Measurements from ENCODE around the gene ZNF80. TPM values are rescaled to one million over a fixed set of nuclear protein-coding genes. Genes with fewer than 3 reads are reported as not detected.

The ZNF80 gene
- total RNA-seq, 1 donor from 2014 or later = not detected

DNA sequence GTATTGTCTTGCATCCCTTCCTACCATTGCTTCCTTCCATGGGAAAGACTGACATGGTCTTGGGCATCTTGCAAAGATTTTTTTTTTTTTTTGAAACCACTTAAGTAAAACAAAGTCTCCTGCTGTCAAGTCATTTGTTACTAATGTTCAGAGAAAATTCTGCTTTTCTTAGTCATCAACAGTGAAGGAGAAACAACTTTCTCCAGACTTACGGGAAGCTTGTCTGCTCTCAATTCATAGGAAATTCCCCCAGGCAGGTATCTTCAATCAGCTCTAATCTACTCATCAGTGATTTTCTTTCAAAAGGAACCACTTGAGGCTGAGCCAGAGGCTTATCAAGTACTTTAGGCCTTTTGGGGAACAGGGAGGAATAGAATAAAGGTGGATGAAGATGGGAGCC is 42.6 kb downstream of the ZNF80 start:
- H3K27ac Mint-ChIP-seq (ENCODE audit: unreplicated experiment) = no peak overlapping the region
- no peaks in the 10 kb centered on the region for H3K36me3 Mint-ChIP-seq (ENCODE audit: unreplicated experiment)
- no peaks in the 10 kb centered on the region for H3K4me1 Mint-ChIP-seq (ENCODE audit: low read depth, unreplicated experiment)
- no peak for DNase-seq
- no peak for TF ChIP-seq CTCF (IDR thresholded peaks at IDR 0.05; ENCODE audit: partially characterized antibody, unreplicated experiment)
- H3K9me3 Mint-ChIP-seq (ENCODE audit: unreplicated experiment) = peaks cover 1% of the 10 kb centered on the region
- no peaks in the 10 kb centered on the region for H3K27me3 Mint-ChIP-seq (ENCODE audit: unreplicated experiment)
- no peak overlapping the region for H3K4me3 Mint-ChIP-seq (ENCODE audit: unreplicated experiment)

DNA sequence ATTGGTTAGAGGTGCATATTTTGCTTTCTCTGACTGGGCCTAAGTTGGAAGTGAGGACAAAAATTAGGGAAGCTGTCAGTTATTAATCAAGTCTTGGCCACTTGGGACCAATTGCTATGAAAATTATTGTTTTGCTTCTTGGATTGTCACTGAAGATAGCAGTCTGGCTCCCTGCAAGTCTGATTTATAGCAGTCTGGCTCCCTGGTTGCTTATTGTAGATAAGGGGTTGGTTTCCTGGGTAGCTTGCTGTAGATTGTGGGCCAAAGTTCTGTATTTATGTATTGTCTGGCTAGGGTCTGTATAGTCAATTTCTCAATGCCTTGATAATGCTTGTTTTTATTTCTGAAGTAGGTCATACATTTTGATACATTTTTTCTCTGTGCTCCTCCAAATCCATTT is 45.2 kb downstream of the ZNF80 start:
- Mint-ChIP-seq H3K9me3 (ENCODE audit: unreplicated experiment) (no peaks in the 10 kb centered on the region), H3K27me3 (ENCODE audit: unreplicated experiment) (no peaks in the 10 kb centered on the region), H3K27ac (ENCODE audit: unreplicated experiment) (no peak overlapping the region), H3K4me1 (ENCODE audit: low read depth, unreplicated experiment) (no peaks in the 10 kb centered on the region), H3K36me3 (ENCODE audit: unreplicated experiment) (no peaks in the 10 kb centered on the region), H3K4me3 (ENCODE audit: unreplicated experiment) (no peak overlapping the region)
- TF ChIP-seq CTCF (IDR thresholded peaks at IDR 0.05; ENCODE audit: partially characterized antibody, unreplicated experiment) = no peak
- DNase-seq = no peak

DNA sequence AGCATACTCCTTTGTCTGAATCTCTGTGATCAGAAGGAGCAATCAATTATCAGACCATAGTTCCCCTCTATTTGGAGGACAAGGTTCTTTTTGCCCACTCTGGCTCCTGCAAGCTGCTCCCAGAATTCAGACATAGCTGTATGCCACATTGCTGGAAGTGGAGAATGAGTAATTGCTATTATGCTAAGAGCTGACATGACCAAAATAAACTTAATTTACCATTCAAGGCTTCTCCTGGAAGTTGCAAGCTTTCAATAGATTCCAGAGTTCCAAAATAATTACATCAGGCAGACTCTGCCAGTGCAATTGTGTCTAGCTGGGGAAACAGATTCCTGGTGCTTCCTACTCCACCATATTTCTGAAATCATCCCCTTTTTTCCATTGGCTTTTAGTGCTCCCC is 50.9 kb downstream of the ZNF80 start:
- no peak overlapping the region for H3K27ac Mint-ChIP-seq (ENCODE audit: unreplicated experiment)
- H3K9me3 Mint-ChIP-seq (ENCODE audit: unreplicated experiment) = peaks cover 3% of the 10 kb centered on the region
- DNase-seq = no peak
- H3K4me1 Mint-ChIP-seq (ENCODE audit: low read depth, unreplicated experiment) = no peaks in the 10 kb centered on the region
- H3K36me3 Mint-ChIP-seq (ENCODE audit: unreplicated experiment) = peaks cover 8% of the 10 kb centered on the region
- H3K27me3 Mint-ChIP-seq (ENCODE audit: unreplicated experiment) = no peaks in the 10 kb centered on the region
- TF ChIP-seq CTCF (IDR thresholded peaks at IDR 0.05; ENCODE audit: partially characterized antibody, unreplicated experiment) = no peak
- no peak overlapping the region for H3K4me3 Mint-ChIP-seq (ENCODE audit: unreplicated experiment)

Other genes with a start within 250 kb of the ZNF80 start
- gene CCDC191, start 181.1 kb downstream of the ZNF80 start, total RNA-seq (ENCODE audit: unreplicated experiment) = 3.8 TPM
- 16.2 TPM for gene QTRT2, start 180.8 kb downstream of the ZNF80 start, total RNA-seq (ENCODE audit: unreplicated experiment)
- gene DRD3, start 58.5 kb downstream of the ZNF80 start, total RNA-seq (ENCODE audit: unreplicated experiment) = not detected
- not detected for gene TIGIT, start 56.5 kb upstream of the ZNF80 start, total RNA-seq (ENCODE audit: unreplicated experiment)

Measured in glutamatergic neuron (in vitro differentiated cells).